ENCODE data around the gene RNU4-1. TPM values are rescaled to one million over a fixed set of nuclear protein-coding genes. Genes with fewer than 3 reads are reported as not detected.

The RNU4-1 gene
- total and polyA plus RNA-seq, 2 of the 4 experiments (the other 2 are of a cell fraction) = under 0.01 TPM; not detected in 1

- H3K27ac ChIP-seq (ENCODE audit: insufficient read depth, low read length) = no peak overlapping the region
- dilution Hi-C loops (cut with HindIII; ENCODE audit: low sequenced_read_pairs, unreplicated experiment) = no loop called here
- H2BK15ac ChIP-seq (ENCODE audit: low read depth, low read length) = no peak overlapping the region
- BruUV-seq (replicated peaks) = no TSS peak
- H3K56ac ChIP-seq (ENCODE audit: extremely low read depth, insufficient read depth, low read length) = no peak overlapping the region
- H4K5ac ChIP-seq (ENCODE audit: low read depth, low read length) = no peak overlapping the region
- H2BK5ac ChIP-seq (ENCODE audit: low read depth, low read length, poor library complexity, severe bottlenecking) = no peak overlapping the region
- no peak overlapping the region for H2BK20ac ChIP-seq (ENCODE audit: low read depth, low read length)
- no peak overlapping the region for H3K18ac ChIP-seq (ENCODE audit: low read depth, low read length)
- H4K8ac ChIP-seq (ENCODE audit: low read depth in 2 of 2, low read length in 2 of 2) = no peak overlapping the region
- H3K27me3 ChIP-seq (ENCODE audit: control insufficient read depth, insufficient read depth, low read length) = peaks cover 13% of the 10 kb centered on the region; the same call in 1 of the 2 replicates
- no peak overlapping the region for H4K91ac ChIP-seq (ENCODE audit: insufficient read depth, low read depth, low read length)
- no peak for DNase-seq
- no peaks in the 10 kb centered on the region for H3K79me1 ChIP-seq (ENCODE audit: low read depth in 1 of 2, low read length in 2 of 2)
- H3K9me1 ChIP-seq (ENCODE audit: insufficient read depth, low read length) = no peaks in the 10 kb centered on the region
- H2AFZ ChIP-seq (replicated peaks; ENCODE audit: low read length, poor library complexity) = no peak overlapping the region
- TF ChIP-seq RAD21 (IDR thresholded peaks at IDR 0.05; ENCODE audit: low read length) (no peak), FOS (IDR thresholded peaks at IDR 0.05; ENCODE audit: low read depth, low read length) (no peak)
- TF ChIP-seq, protein P1, sequence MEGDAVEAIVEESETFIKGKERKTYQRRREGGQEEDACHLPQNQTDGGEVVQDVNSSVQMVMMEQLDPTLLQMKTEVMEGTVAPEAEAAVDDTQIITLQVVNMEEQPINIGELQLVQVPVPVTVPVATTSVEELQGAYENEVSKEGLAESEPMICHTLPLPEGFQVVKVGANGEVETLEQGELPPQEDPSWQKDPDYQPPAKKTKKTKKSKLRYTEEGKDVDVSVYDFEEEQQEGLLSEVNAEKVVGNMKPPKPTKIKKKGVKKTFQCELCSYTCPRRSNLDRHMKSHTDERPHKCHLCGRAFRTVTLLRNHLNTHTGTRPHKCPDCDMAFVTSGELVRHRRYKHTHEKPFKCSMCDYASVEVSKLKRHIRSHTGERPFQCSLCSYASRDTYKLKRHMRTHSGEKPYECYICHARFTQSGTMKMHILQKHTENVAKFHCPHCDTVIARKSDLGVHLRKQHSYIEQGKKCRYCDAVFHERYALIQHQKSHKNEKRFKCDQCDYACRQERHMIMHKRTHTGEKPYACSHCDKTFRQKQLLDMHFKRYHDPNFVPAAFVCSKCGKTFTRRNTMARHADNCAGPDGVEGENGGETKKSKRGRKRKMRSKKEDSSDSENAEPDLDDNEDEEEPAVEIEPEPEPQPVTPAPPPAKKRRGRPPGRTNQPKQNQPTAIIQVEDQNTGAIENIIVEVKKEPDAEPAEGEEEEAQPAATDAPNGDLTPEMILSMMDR (conservative IDR thresholded peaks at IDR 0.05; ENCODE audit: low read depth, low read length) = no peak
- POLR2A ChIA-PET (ENCODE audit: unreplicated experiment) = no interaction called here
- H2AK5ac ChIP-seq (ENCODE audit: low read depth, low read length) = no peak overlapping the region
- no peak for ATAC-seq (ENCODE audit: low read depth)
- no peak overlapping the region for H3K4me3 ChIP-seq (ENCODE audit: insufficient read depth, low read depth, low read length)
- in situ Hi-C loops (cut with MboI; ENCODE audit: low sequenced_read_pairs) = loop anchor here (25.0 kb wide), 1 partner anchor 109 kb away; the partner anchor contains the start of genes COX6A1, GATC and TRIAP1
- H3K9me3 ChIP-seq (ENCODE audit: control insufficient read depth, insufficient read depth, low read length) = no peaks in the 10 kb centered on the region
- no peak overlapping the region for H3K4ac ChIP-seq (ENCODE audit: low read depth, low read length)
- H3K36me3 ChIP-seq (ENCODE audit: control insufficient read depth, insufficient read depth, low read length) = no peaks in the 10 kb centered on the region
- WGBS, 2 experiments (ENCODE audit: extremely low coverage in 2 of 2, insufficient read length in 1 of 2) = 69% methylated on average over 2 of the region's 4 CpGs; no CpG with 5 or more reads in 1 of the 2 experiments
- H3K4me1 ChIP-seq (ENCODE audit: control insufficient read depth, insufficient read depth, low read length) = no peaks in the 10 kb centered on the region
- CTCF ChIA-PET = no interaction called here
- H3K9ac ChIP-seq (ENCODE audit: low read depth, low read length) = no peak overlapping the region
- H3K23ac ChIP-seq (ENCODE audit: low read depth, low read length) = no peak overlapping the region
- no peaks in the 10 kb centered on the region for H4K20me1 ChIP-seq (ENCODE audit: insufficient read depth, low read length)
- no peak overlapping the region for H3K4me2 ChIP-seq (ENCODE audit: low read depth, low read length)
- H2BK120ac ChIP-seq (ENCODE audit: low read depth, low read length) = no peak overlapping the region
- H3K14ac ChIP-seq (replicated peaks; ENCODE audit: low read depth, low read length) = no peak overlapping the region
- no peak overlapping the region for H2AK9ac ChIP-seq (replicated peaks; ENCODE audit: low read depth, low read length, poor library complexity)
- intact Hi-C loops (cut with micrococcal nuclease) = loop anchor here (5.0 kb wide), 2 partner anchors 384 to 434 kb away; partner anchors contain the start of gene UNC119B
Observed at GRCh38 chr12:120328228-120328627, 35.2 kb upstream of the RNU4-1 start.

Data from IMR-90 (cell line).